WI38 (cell line): ENCODE measurements around the gene STMN3.
"Not testable (repeated sequence)": the region's sequence is repeated elsewhere in the genome, so short reads cannot be mapped to it uniquely, and the experiment has no call there.

Experiments used
- H3K4me3 ChIP-seq: 2 replicates; pipeline ENCODE4 v1.5.1; 2011; ENCODE audit warnings: low read depth, mild to moderate bottlenecking, control low read depth, low read length
- TF ChIP-seq, protein P1 (sequence below): IDR thresholded peaks from 2 replicates; pipeline ENCODE4 v1.5.1; 2012; ENCODE audit warnings: low read depth, mild to moderate bottlenecking, control low read depth, low read length

The STMN3 gene

DNA sequence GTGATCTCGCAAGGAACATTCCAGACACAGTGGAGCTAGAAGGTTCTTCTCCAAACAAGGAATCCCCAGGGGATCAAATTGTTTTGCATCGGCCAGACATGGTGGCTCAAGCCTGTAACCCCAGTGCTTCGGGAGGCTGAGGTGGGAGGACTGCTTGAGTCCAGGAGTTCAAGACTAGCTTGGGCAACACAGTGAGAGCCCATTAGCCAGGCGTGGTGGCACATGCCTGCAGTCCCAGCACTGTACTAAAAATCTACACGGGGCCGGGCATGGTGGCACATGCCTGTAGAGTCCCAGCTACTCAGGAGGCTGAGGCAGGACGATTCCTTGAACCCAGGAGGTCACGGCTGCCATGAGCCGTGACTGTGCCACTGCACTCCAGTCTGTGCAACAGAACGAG, 41.6 kb downstream of the STMN3 start:
- TF ChIP-seq, protein P1, sequence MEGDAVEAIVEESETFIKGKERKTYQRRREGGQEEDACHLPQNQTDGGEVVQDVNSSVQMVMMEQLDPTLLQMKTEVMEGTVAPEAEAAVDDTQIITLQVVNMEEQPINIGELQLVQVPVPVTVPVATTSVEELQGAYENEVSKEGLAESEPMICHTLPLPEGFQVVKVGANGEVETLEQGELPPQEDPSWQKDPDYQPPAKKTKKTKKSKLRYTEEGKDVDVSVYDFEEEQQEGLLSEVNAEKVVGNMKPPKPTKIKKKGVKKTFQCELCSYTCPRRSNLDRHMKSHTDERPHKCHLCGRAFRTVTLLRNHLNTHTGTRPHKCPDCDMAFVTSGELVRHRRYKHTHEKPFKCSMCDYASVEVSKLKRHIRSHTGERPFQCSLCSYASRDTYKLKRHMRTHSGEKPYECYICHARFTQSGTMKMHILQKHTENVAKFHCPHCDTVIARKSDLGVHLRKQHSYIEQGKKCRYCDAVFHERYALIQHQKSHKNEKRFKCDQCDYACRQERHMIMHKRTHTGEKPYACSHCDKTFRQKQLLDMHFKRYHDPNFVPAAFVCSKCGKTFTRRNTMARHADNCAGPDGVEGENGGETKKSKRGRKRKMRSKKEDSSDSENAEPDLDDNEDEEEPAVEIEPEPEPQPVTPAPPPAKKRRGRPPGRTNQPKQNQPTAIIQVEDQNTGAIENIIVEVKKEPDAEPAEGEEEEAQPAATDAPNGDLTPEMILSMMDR: no peak
- no peak overlapping the region for H3K4me3 ChIP-seq

DNA sequence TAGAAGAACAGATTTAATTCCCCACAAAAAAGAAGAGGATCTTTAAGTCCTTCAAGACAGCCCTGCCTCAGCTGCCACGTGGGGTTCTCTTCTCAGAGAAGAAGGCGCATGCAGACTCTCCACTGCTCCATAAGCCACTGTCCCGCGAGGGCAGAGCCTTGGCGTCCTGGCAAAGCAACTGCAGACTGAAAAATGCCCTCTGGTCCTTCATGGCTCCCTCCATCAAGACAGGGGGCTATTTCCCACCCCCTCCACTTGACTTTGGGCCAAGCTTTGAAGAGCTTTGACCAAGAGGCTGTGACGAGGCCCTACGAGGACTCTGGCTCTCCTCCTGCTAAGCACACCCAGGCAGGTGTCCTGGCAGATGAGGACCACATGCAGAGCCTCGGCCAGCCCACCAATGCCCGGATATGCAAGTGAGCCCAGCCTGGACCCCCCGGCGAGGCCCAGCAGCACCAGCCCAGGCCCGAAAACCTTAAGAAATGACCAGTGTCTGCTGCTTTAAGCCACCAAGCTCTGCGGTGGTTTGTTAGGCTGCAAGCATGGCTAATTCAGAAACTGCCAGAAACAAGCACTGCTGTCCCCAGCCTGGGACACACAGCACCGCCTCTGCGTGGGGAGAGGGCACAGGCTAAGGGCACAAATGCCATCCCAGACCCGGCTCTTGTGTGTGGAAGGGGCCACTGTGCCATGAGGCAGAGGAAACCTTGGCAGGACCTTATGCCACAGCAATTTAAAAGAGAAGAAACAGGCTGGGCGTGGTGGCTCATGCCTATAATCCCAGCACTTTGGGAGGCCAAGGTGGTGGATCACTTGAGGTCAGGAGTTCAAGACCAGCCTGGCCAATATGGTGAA, 42.4 kb downstream of the STMN3 start:
- TF ChIP-seq, protein P1: no peak
- H3K4me3 ChIP-seq: no peak overlapping the region

DNA sequence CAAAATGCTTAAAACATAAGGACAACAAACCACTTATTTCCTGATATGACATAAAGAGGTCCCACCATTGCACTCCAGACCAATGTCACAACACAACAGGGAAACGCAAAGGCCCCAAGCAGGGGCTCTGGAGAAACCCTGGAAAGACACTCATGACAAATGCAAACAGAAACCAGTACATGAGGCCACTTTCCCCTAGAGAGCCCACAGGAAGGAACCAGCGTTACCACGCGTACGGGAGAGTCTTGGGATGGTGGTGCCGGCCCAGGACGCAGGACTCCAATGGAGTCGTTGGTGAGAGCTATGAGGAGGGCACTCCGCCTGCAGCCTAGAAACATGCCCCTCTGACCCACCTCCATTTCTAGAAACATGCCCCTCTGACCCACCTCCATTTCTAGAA, 46.5 kb downstream of the STMN3 start:
- TF ChIP-seq, protein P1: no peak
- no peak overlapping the region for H3K4me3 ChIP-seq

DNA sequence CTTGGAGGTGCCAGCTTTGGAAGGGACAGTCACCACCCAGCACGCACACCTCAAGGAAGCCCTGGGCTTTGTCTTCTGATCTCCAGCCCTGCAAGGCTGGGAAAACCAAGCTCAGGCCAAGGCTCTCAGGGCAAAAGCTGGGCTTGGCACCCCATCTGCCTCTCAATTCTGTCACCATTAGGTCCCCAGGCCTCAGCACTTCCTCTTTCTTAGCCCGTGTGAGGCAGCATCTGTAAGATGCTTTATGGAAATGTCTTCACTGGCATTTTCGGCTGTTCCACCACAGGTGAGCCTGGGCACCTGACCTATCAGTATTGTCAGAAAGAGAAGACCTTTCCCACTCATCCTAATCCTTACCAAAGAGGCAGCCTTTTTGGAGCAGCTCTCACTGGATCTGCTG, 50.9 kb downstream of the STMN3 start:
- H3K4me3 ChIP-seq: no peak overlapping the region
- TF ChIP-seq, protein P1: no peak

DNA sequence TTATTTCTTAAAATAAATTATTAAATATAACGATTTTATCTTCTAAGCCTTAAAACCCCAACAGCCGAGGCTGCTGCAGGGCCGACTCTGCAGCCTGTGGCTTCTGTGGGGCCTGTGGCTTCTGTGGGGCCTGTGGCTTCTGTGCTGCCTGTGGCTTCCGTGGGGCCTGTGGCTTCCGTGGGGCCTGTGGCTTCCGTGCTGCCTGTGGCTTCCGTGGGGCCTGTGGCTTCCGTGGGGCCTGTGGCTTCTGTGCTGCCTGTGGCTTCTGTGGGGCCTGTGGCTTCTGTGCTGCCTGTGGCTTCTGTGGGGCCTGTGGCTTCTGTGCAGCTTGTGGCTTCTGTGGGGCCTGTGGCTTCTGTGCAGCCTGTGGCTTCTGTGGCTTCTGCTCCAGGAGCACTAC, 51.5 kb downstream of the STMN3 start:
- H3K4me3 ChIP-seq: not testable (repeated sequence)

DNA sequence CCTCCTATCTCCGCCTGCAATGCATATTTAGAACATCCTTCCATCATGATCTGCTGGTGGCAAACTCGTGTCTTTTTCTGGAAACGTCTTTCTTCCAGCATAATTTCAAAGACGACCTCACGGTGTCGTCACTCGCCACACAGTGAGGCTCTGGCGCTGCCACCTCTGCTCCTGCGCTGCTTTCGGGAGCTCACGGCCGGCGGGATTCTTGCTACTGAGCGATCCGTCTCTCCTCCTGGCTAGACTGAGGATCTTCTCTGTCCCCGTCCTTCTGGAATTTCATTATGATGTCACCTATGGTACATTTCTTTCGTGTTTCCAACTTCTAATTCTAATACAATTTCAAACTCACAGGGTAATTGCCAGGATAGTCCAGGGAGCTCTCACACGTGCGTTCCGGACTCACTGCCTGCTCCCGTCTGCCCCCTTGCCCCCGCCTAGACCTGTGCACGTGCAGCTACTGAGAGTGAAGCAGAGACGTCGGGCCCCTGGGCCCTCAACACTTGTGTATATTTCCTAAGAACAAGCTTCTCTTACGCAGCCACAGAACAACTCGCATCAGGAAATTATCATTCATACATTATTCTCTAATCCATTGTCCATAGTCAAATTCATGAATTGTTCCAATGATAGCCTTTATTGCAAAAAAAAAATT, 53.7 kb downstream of the STMN3 start:
- TF ChIP-seq, protein P1: no peak
- no peak overlapping the region for H3K4me3 ChIP-seq

DNA sequence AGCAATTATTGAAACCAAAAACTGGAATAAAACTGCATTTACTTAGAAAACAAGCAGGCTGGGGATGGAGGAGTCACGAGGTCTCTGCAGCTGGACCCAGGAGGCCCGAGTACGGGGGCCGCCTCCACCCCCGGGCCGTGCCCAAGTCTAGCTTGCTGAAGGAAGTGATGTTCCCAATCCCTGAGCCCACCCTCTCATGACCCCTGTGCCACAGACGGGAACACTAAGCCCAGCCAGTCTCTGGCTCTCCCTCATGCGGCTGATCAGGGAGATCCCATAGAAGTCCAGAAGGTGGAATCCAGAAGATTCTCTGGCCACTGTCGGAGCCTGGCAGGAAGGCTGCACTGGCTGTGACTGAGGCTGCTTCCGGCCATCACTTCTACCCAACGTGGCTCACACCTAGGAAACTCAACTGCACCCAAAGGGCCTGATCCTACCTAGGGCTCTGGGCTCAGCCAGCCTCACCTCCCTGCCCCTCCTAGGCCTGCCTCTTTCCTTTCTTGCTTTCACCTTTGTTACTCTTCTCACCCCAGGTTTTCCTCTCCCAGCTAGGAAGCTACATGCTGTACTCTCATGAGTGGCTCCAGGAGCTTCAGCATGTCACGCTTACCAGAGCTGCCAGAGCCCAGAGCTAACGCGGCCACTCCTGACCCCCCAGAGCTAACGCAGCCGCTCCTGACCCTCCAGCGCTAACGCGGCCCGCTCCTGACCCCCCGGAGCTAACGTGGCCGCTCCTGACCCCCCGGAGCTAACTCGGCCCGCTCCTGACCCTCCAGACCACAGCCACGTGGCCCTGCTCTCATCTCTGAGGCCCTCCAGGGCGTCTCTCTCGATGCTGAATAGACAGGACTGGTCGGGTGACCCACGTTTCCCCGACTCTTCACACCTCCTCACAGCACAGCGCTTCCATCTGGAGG, 54.5 kb downstream of the STMN3 start:
- TF ChIP-seq, protein P1: no peak
- no peak overlapping the region for H3K4me3 ChIP-seq
